ENCODE results near the gene SERPINE3.

Gene SERPINE3

GRCh38 chr13:51328488-51328887 lies 11.0 kb upstream of the SERPINE3 start:
- no peak for DNase-seq (ENCODE audit: low read depth)

GRCh38 chr13:51329606-51330005 lies 9.9 kb upstream of the SERPINE3 start:
- no peak for DNase-seq (ENCODE audit: low read depth)

- DNase-seq (ENCODE audit: low read depth) = no peak
Measured at GRCh38 chr13:51330791-51331190, 8.7 kb upstream of the SERPINE3 start.

GRCh38 chr13:51331354-51331861 lies 8.1 kb upstream of the SERPINE3 start:
- no peak for DNase-seq (ENCODE audit: low read depth)

GRCh38 chr13:51332566-51333361 lies 6.7 kb upstream of the SERPINE3 start:
- no peak for DNase-seq (ENCODE audit: low read depth)

- DNase-seq (ENCODE audit: low read depth) = no peak
Measured at GRCh38 chr13:51333421-51333820, 6.1 kb upstream of the SERPINE3 start.

GRCh38 chr13:51333826-51334225 lies 5.7 kb upstream of the SERPINE3 start:
- DNase-seq (ENCODE audit: low read depth) = no peak

- no peak for DNase-seq (ENCODE audit: low read depth)
Measured at GRCh38 chr13:51336746-51337145, 2.7 kb upstream of the SERPINE3 start.

GRCh38 chr13:51339952-51340732 lies 651 bp downstream of the SERPINE3 start:
- DNase-seq (ENCODE audit: low read depth) = no peak

GRCh38 chr13:51341232-51341631 lies 1.7 kb downstream of the SERPINE3 start:
- no peak for DNase-seq (ENCODE audit: low read depth)

- DNase-seq (ENCODE audit: low read depth) = no peak
Measured at GRCh38 chr13:51341791-51342190, 2.3 kb downstream of the SERPINE3 start.

- DNase-seq (ENCODE audit: low read depth) = peak; percentile 47
Measured at GRCh38 chr13:51342706-51343105, 3.2 kb downstream of the SERPINE3 start.

GRCh38 chr13:51343475-51343874 lies 4.0 kb downstream of the SERPINE3 start:
- no peak for DNase-seq (ENCODE audit: low read depth)

- DNase-seq (ENCODE audit: low read depth) = no peak
Measured at GRCh38 chr13:51346397-51346796, 6.9 kb downstream of the SERPINE3 start.

- no peak for DNase-seq (ENCODE audit: low read depth)
Measured at GRCh38 chr13:51347099-51347498, 7.6 kb downstream of the SERPINE3 start.

- no peak for DNase-seq (ENCODE audit: low read depth)
Measured at GRCh38 chr13:51348069-51348967, 8.8 kb downstream of the SERPINE3 start.

GRCh38 chr13:51349016-51349415 lies 9.5 kb downstream of the SERPINE3 start:
- DNase-seq (ENCODE audit: low read depth) = no peak

- no peak for DNase-seq (ENCODE audit: low read depth)
Measured at GRCh38 chr13:51355217-51355616, 15.7 kb downstream of the SERPINE3 start.

- DNase-seq (ENCODE audit: low read depth) = no peak
Measured at GRCh38 chr13:51357928-51358595, 18.6 kb downstream of the SERPINE3 start.

- DNase-seq (ENCODE audit: low read depth) = no peak
Measured at GRCh38 chr13:51359352-51359751, 19.9 kb downstream of the SERPINE3 start.

- DNase-seq (ENCODE audit: low read depth) = no peak
Measured at GRCh38 chr13:51360489-51360888, 21.0 kb downstream of the SERPINE3 start.

GRCh38 chr13:51361106-51361505 lies 21.6 kb downstream of the SERPINE3 start:
- DNase-seq (ENCODE audit: low read depth) = no peak

All from non-pigmented ciliary epithelial cell (primary cell).